ENCODE results near the gene GALNT2. TPM values are rescaled to one million over a fixed set of nuclear protein-coding genes. Genes with fewer than 3 reads are reported as not detected.

The GALNT2 gene
- polyA plus RNA-seq, 1 donor, result 50.1 TPM

GRCh38 chr1:230129341-230129740, 62.3 kb downstream of the GALNT2 start:
- no peak for DNase-seq

GRCh38 chr1:230130172-230130944, 63.3 kb downstream of the GALNT2 start:
- peak; percentile 63 for DNase-seq

GRCh38 chr1:230131457-230131856, 64.4 kb downstream of the GALNT2 start:
- DNase-seq, result no peak

- DNase-seq, result no peak
Observed at GRCh38 chr1:230132758-230133157, 65.7 kb downstream of the GALNT2 start.

- no peak for DNase-seq
Observed at GRCh38 chr1:230135726-230136125, 68.7 kb downstream of the GALNT2 start.

GRCh38 chr1:230136453-230137336, 69.7 kb downstream of the GALNT2 start:
- DNase-seq, result no peak

GRCh38 chr1:230137337-230137815, 70.3 kb downstream of the GALNT2 start:
- no peak for DNase-seq

- no peak for DNase-seq
Observed at GRCh38 chr1:230138561-230139239, 71.7 kb downstream of the GALNT2 start.

GRCh38 chr1:230139315-230139714, 72.3 kb downstream of the GALNT2 start:
- no peak for DNase-seq

- no peak for DNase-seq
Observed at GRCh38 chr1:230139741-230140140, 72.7 kb downstream of the GALNT2 start.

GRCh38 chr1:230140221-230141020, 73.4 kb downstream of the GALNT2 start:
- DNase-seq, result no peak

GRCh38 chr1:230141021-230141648, 74.1 kb downstream of the GALNT2 start:
- DNase-seq, result no peak

GRCh38 chr1:230141797-230142607, 75.0 kb downstream of the GALNT2 start:
- DNase-seq, result no peak

- no peak for DNase-seq
Observed at GRCh38 chr1:230142608-230143210, 75.7 kb downstream of the GALNT2 start.

- no peak for DNase-seq
Observed at GRCh38 chr1:230143534-230143933, 76.5 kb downstream of the GALNT2 start.

- no peak for DNase-seq
Observed at GRCh38 chr1:230144010-230144614, 77.1 kb downstream of the GALNT2 start.

GRCh38 chr1:230144758-230145504, 77.9 kb downstream of the GALNT2 start:
- no peak for DNase-seq

GRCh38 chr1:230145505-230145899, 78.5 kb downstream of the GALNT2 start:
- no peak for DNase-seq

All from left kidney (tissue), 2 donors.